Measurements from ENCODE around the gene RARS2. TPM values are rescaled to one million over a fixed set of nuclear protein-coding genes. Genes with fewer than 3 reads are reported as not detected.

RARS2 gene
- total and polyA plus RNA-seq, 2 of the 8 experiments (the other 6 are each of a cell fraction or from before 2014, with no cell fraction given): 10.2 to 40.5 TPM

DNA sequence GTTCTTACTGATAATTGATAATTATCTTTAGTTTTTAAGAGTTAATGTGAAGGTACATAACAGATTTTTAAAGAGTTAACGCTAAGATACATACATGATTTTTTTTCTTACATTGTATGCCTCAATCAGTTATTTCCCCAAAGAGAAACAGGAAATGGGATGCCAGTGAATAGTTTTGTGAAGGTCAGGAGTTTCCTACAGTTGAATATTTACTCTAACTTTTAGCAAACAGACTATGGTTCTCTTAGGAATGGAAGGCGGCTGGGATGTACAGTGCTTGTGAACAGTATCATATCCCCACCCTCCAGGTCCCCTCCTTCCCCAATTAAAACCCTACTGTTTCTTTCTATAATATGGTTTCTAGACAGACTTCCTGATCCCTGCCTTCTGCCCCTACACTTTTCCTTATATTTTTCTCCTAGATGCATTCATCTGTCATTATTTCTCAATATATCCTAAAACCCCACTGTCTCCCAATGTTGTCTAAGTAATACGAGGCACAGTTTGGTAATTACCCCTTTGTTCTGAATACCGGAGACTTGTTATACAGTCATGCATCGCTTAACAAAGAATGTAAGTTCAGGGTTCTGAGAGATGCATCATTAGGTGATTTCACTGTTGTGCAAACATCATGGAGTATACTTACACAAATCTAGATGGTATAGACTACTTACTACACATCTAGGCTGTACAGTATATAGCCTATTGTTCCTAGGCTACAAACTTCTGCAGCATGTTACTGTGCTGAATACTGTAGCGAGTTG, 87.8 kb downstream of the RARS2 start:
- H2BK5ac ChIP-seq (ENCODE audit: low read depth, low read length): no peak overlapping the region
- H3K56ac ChIP-seq (replicated peaks; ENCODE audit: insufficient read length, low read depth, low read length): no peak overlapping the region
- H3K14ac ChIP-seq (ENCODE audit: insufficient read length): no peak overlapping the region
- no peaks in the 10 kb centered on the region for H3K4me1 ChIP-seq (replicated peaks in 1 of 4; ENCODE audit: control insufficient read depth in 3 of 4, insufficient read depth in 4 of 4, low read length in 3 of 4)
- no peak overlapping the region for H3K27ac ChIP-seq (ENCODE audit: low read depth, low read length)
- WGBS, 2 experiments (ENCODE audit: extremely low coverage in 1 of 2, insufficient coverage in 1 of 2, insufficient read length in 1 of 2, insufficient replicate concordance in 2 of 2, low coverage in 1 of 2, low lambda C conversion rate in 2 of 2, missing lambda C conversion rate in 1 of 2): 96% methylated on average over 6 of the region's 6 CpGs; no CpG with 5 or more reads in 1 of the 2 experiments
- H4K91ac ChIP-seq (replicated peaks; ENCODE audit: insufficient read length, low read length): no peak overlapping the region
- H2BK15ac ChIP-seq (ENCODE audit: low read length): no peak overlapping the region
- no peak overlapping the region for H2AFZ ChIP-seq (ENCODE audit: low read length)
- no peak overlapping the region for H2BK12ac ChIP-seq (ENCODE audit: low read depth, low read length)
- no peaks in the 10 kb centered on the region for H3K79me2 ChIP-seq (ENCODE audit: control insufficient read depth in 1 of 2, insufficient read depth in 2 of 2, low read length in 2 of 2)
- FAIRE-seq: no peak
- H3K4ac ChIP-seq (replicated peaks; ENCODE audit: insufficient read length, low read depth, low read length): no peak overlapping the region
- H3K79me1 ChIP-seq (ENCODE audit: low read depth, low read length): no peaks in the 10 kb centered on the region
- H3K9ac ChIP-seq (replicated peaks in 1 of 4; ENCODE audit: extremely low read depth in 1 of 4, low read depth in 3 of 4, low read length in 3 of 4): no peak overlapping the region
- H3K18ac ChIP-seq (ENCODE audit: extremely low read depth, low read length): no peak overlapping the region
- no peaks in the 10 kb centered on the region for H3K27me3 ChIP-seq (replicated peaks in 1 of 4; ENCODE audit: control insufficient read depth in 3 of 4, extremely low read depth in 1 of 4, insufficient read depth in 3 of 4, low read length in 3 of 4)
- ChIA-PET POLR2A (ENCODE audit: partially characterized antibody) (interaction anchor here (1.7 kb wide), 1 partner anchor 7 kb away, joined by 6 read pairs; no protein-coding TSS in a partner anchor), CTCF (ENCODE audit: partially characterized antibody) (no interaction called here)
- no peak for DNase-seq (ENCODE audit: low read depth in 1 of 2, low spot score in 2 of 2)
- no peak overlapping the region for H3K4me3 ChIP-seq (ENCODE audit: extremely low read depth in 1 of 4, insufficient read depth in 2 of 4, low read depth in 3 of 4, low read length in 4 of 4)
- no peak overlapping the region for H4K5ac ChIP-seq (ENCODE audit: insufficient read length, low read depth, low read length)
- H3K23ac ChIP-seq (ENCODE audit: insufficient read length): no peak overlapping the region
- no peak overlapping the region for H4K8ac ChIP-seq (ENCODE audit: extremely low read depth, insufficient read depth, low read length)
- no peak overlapping the region for H2BK20ac ChIP-seq (ENCODE audit: low read length)
- no peak overlapping the region for H3K4me2 ChIP-seq (ENCODE audit: insufficient read depth in 1 of 2, low read depth in 2 of 2, low read length in 2 of 2)
- no peak overlapping the region for H2AK5ac ChIP-seq (ENCODE audit: low read depth, low read length)
- no peaks in the 10 kb centered on the region for H3K36me3 ChIP-seq (ENCODE audit: control insufficient read depth in 2 of 4, insufficient read depth in 4 of 4, low read length in 3 of 4)
- no peak overlapping the region for H2BK120ac ChIP-seq (replicated peaks; ENCODE audit: low read depth, low read length)
- no peaks in the 10 kb centered on the region for H3K9me3 ChIP-seq (ENCODE audit: insufficient read depth in 2 of 2, low read depth in 1 of 2, low read length in 1 of 2)
- H3K23me2 ChIP-seq (ENCODE audit: low read depth, low read length): no peaks in the 10 kb centered on the region
- H4K20me1 ChIP-seq (replicated peaks in 1 of 2; ENCODE audit: control insufficient read depth in 1 of 2, insufficient read depth in 2 of 2, low read length in 2 of 2): peaks cover 0 to 2% of the 10 kb centered on the region in 2 experiments
- TF ChIP-seq TBP (IDR thresholded peaks at IDR 0.05; ENCODE audit: low read depth, low read length) (no peak), EZH2 (IDR thresholded peaks at IDR 0.05; ENCODE audit: low read depth, low read length, severe bottlenecking) (no peak), JUN (IDR thresholded peaks at IDR 0.05; ENCODE audit: low read depth, low read length) (no peak), KDM4A (IDR thresholded peaks at IDR 0.05; ENCODE audit: low read depth, low read length, severe bottlenecking) (no peak), SP2 (IDR thresholded peaks at IDR 0.05; ENCODE audit: low read length) (no peak), POLR2AphosphoS5 (IDR thresholded peaks at IDR 0.05; ENCODE audit: low read depth, low read length) (no peak), SRF (IDR thresholded peaks at IDR 0.05; ENCODE audit: low read depth, low read length) (no peak), HDAC2 (IDR thresholded peaks at IDR 0.05; ENCODE audit: borderline replicate concordance in 1 of 2, low read depth in 2 of 2, low read length in 2 of 2) (no peak), POU5F1 (IDR thresholded peaks at IDR 0.05; ENCODE audit: low read depth, low read length) (no peak), RFX5 (IDR thresholded peaks at IDR 0.05; ENCODE audit: borderline replicate concordance, low read depth, low read length) (no peak), NRF1 (IDR thresholded peaks at IDR 0.05; ENCODE audit: low read depth, low read length) (no peak), SUZ12 (IDR thresholded peaks at IDR 0.05; ENCODE audit: low read length) (no peak), CREB1 (IDR thresholded peaks at IDR 0.05) (no peak), EP300 (IDR thresholded peaks at IDR 0.05; ENCODE audit: borderline replicate concordance in 1 of 2, low read depth in 2 of 2, low read length in 2 of 2) (no peak)

Measured in H1 (cell line).